Fibroblast of skin of right biceps (primary cell): ENCODE measurements around the gene DAPK1.

Experiments
- DNase-seq: peaks from one replicate; pipeline ENCODE4 v3.0.0-alpha.2; 2013

DAPK1 gene

DNA sequence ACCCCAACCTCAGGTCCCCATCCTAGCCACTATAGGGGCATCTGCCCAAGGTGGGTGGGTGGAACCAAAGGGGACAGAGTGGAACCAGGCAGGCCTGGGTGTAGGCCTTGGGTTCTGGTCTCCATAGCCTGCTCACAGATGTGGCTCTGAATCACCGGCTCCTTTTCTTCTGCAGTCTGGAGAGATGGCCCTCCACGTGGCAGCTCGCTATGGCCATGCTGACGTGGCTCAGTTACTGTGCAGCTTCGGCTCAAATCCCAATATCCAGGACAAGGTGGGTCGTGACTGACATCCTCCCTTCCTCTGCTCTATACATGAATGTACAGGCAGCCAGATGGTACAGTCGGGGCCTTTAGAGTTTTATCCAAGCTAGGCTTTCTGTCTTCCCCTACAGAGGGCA is 150.9 kb downstream of the DAPK1 start:
- no peak for DNase-seq

DNA sequence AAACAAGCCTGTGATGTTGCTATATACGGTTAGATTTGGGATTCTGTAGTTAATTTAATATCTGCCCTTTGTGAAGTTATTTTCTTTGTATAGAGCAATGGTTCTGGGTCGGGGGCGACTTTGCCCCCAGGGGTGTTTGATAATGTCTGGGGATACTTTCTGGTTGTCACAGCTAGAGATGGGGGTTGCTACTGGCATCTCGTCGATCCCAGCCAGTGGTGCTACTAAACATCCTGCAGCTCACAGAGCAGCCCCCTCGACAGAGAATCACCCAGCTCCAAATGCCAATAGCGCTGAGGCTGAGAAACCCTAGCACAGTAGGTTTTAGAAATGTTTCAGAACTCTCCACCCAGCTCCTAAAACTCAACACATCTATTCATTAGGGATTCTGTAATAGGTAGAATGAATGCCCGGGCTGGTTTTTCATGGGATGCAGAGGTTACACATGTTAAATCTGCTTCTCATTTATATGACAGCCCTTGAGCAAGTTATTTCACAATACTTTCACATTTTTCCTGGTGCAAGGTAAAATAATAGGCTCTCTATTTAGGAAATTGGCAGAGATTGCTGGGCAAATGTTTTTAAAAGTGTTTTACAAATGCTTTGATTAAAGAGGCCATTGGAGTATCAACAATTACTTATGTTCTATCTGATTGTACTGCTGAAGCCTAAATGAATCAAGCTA is 153.1 kb downstream of the DAPK1 start:
- DNase-seq, result no peak

DNA sequence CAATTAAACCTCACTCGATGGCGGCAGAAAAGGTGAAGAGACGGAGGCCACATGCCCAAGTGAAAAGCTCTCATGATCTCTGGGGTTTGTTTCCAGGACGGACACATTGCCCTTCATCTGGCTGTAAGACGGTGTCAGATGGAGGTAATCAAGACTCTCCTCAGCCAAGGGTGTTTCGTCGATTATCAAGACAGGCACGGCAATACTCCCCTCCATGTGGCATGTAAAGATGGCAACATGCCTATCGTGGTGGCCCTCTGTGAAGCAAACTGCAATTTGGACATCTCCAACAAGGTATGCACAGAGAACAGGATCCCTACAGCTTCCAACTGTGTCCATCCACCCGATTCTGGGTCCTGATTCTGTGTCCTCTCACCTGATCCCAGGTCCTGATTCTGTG is 153.8 kb downstream of the DAPK1 start:
- no peak for DNase-seq

DNA sequence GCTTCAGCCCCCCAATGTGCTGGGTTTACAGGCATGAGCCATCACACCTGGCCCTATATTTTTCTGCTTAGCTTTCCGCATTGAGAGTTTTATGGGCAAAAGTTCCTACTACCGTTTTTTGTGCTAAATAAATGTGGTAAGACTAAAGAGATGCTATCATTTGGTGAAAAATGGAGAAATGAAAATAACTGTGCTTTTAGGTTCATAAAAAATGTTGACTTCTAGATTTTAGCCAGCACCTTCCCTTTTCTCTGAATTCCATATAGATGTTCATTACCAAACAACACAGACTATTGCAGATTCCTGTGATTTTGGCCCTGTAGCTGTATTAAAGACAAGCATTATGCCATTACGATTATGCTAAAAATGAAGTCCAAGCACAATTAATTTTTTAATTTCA is 156.3 kb downstream of the DAPK1 start:
- DNase-seq, result no peak

DNA sequence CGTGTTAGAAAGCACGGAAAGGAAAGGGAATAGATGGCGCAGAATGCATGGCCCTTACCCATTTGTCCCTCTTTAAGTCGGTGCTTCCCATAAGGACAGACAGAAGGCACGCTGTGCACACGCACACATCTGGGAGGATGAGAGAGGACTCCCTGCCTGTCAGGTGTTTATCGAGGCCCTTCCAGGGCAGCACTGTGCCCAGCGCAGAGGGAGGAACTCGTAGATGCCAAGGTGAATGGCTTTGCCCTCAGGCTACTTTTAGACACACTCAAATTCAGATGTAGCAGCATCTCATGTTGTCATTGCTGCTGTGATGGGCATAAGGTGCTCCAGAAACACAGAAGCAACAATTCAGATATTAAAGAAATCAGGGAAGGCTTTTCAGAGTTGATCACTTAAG is 158.1 kb downstream of the DAPK1 start:
- DNase-seq, result no peak

DNA sequence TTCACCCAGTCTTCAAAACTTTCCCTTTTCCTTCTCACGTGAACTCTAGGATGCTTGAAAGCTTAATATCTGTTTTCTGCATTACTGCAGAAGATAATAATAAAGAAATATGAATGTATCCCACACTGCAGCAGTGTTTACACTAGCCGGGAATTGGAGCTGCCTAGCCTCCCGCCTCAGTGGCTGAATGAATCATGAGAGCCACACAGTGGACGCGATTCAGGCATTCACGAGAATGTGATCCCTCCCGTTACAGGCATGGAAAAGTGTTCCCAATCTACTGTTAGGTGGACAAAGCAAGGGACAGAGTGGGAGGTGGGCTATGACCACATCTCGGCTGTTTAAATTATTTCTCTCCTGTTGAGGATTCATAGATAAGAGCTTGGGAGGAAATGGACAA is 158.8 kb downstream of the DAPK1 start:
- DNase-seq, result peak; percentile 15

DNA sequence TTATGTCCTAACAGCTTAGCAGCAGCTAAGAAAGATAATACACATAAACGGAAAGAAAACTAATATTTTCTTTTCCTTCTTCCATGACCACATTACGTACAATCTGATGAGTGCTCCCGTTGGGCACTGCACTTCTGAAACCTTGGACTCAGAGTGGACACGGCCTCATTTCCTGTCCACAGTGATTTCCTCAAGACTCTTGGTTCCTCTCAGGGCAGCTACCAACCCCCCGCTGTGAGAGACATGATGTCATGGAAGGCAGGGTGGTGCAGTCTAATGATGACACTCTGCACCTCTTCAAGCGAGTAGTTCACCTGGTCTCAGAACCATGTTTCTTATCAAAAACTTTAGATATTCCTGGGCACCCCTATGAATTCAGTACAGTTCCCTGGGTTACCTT is 159.5 kb downstream of the DAPK1 start:
- DNase-seq, result no peak

DNA sequence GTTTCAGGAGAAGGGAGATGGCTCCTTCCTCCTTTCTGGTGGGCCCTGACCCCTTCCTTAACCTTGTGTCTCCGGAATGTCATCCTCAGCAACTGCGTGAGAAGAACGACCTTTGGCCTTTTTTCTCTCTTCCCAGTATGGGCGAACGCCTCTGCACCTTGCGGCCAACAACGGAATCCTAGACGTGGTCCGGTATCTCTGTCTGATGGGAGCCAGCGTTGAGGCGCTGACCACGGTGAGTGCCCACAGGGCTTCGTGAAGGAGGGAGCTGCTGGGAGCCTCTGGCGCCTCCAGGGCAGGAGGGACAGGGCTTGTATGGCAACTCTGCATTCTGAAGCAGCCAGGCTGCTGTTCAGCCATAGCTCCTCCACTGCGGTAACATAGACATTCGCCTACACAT is 160.2 kb downstream of the DAPK1 start:
- no peak for DNase-seq

DNA sequence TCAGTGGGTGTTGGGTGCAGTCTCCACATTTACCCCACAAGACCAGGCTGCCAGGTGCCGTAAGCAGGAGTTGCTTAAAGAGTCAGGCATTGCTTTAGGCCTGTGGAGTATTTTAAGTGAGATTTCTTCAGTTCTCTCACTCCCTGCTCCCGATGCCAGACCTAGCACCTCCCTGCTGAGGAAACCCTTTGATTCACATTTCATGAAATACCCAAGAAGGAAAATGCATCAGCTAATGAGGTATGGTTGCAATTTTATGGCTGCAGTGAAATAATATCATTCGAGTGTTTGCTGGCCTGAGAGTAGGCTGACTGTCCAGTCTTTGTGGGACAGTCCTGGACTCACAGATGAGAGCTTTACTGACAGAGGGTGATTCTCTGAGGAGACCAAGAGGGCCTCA is 160.8 kb downstream of the DAPK1 start:
- no peak for DNase-seq

DNA sequence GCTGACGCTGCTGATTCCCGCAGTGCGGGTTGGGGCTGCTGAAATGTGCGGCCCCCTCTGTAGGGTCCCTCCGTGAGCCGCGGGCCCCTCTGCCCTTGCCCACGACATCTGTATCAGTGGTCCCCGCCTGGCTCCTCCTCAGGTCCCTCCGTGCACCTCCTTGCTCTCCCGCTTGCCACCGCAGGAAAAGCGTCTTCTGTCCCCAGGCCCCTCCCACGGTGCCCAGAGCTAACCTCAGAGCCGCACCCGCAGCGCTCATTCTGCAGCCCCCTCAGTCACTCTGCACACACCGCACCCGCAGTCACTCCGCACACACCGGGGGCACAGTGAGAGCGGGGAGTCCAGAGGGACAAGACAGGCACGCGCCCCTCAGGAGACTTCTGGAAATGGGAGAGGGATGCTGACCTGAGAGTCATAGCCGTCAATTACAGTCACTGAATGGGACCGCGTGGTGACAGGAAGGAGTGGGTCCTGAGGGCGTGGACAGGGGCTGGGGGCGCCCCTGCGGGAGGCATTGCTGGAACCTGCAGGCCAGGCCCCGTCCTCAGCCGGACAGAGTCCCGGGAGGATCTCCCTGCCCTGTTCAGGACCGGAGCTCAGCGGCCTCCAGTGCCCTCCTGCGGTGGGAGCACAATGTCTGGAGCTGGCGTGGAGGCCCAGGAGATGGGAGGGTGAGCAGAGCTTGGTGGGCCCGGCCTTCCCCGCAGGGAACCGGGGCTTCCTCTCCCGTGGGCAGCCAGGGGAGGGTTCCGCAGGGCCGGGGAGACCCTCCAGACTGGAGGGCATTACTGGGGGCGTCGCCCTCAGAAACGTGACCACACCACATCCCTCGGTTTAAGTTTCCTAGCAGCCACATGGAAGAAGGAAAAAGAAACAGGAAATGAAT is 162.1 kb downstream of the DAPK1 start:
- DNase-seq, result no peak

DNA sequence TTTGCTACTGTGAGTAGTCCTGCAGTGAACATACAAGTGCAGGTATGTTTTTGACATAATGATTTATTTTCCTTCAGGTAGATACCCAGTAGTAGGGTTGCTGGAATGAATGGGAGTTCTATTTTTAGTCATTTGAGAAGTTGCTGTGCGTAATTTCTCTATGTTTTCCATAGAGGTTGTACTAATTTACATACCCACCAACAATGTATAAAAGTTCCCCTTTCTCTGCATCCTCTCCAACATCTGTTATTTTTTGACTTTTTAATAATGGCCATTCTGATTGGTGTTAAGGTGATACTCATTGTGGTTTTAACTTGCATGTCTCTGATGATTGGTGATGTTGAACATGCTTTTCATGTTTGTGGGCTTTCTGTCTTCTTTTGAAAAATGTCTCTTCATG is 163.6 kb downstream of the DAPK1 start:
- DNase-seq, result no peak

DNA sequence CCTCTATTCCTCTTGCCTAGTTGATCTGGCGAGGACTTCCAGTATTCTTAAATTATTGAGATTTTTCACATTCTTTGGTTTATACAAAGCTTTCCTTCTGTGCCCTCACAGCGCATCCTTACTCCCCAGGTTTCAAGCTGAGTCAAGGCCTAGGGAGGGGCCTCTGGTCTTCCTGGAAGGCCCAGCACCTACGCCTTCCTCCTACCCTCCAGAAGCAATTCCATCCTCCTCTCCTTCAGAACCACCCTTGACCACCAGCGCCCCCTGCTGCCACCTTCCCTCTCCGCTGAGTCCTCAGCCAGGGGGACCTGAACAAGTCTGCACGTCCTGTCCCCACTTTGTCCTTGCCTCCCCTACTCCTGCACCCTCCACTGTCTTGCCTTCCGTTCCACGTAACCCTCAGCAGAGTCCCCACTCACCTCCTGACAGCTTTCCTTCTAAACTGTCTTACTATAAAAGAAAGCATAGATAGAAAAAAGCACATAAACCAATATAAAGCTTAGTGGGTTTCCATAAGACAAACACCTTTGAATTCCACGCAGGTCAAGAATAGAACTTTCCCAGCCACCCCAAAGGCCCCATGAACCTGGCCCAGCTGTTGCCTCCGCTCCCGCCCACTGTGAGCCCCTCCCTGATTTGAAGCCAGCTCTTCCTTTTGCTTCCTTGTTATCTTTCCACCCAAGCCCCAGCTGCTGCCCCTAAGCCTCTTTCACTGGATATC is 165.3 kb downstream of the DAPK1 start:
- peak; percentile 67 for DNase-seq

DNA sequence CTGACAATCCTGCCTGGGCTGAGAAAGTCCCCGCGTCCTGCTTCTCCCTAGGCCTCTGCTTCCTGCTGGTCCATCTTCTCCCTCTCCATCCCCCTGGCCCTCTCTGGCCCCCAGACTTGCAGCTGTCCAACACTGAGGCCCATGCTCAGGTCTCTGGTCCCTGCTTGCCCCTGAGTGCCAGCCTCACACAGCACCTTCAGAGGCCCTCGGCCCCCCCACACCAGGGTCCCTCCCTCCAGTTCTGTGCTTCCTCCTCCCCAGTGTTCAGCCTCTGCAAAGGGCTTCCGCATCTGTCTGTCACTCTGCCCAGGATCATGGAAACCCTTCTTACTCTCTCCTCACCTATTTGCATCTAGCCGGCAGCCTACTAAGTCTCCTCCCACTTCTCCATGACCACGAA is 165.9 kb downstream of the DAPK1 start:
- no peak for DNase-seq

DNA sequence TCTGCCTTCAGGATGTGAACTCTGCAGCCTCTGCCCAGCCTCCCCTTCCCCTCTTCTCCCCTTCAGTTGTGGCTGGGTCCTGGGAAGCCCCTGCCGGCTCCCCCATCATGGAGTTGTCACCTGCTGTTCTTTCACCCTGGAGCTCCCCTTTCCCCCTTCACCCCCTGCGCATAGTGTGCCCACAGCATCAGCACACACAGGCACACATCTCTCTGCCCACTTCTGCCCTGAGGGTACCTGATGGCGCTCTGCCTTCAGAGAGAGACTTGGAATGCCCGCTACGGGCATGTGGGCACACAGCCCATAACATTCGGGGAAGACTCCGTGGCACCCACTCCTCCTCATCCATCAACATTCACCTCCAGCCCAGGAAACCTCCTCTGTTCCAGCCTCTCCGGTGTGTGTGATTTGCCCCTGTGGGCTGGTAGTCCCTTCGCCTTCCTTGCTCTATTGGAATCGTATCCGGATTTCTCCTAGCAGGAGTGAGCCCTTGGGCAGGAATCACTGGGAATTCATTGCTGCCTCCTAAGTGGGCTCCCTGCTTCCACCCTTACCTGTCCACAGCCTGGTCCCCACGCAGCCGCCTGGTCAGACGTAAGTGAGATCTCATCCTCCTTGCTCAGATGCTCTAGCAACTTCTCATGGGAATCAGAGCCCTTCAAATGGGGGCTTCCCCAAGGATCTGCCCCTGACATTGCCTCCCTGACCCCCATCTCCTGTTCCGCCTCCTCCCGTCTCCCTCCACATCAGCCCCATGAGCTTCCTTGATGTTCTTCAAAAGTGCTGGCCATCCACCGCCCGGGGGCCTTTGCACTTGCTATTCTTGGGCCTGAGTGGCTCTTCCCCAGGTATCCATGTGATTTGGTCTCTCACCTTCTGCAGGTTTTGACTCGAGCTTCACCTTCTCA is 166.7 kb downstream of the DAPK1 start:
- no peak for DNase-seq

DNA sequence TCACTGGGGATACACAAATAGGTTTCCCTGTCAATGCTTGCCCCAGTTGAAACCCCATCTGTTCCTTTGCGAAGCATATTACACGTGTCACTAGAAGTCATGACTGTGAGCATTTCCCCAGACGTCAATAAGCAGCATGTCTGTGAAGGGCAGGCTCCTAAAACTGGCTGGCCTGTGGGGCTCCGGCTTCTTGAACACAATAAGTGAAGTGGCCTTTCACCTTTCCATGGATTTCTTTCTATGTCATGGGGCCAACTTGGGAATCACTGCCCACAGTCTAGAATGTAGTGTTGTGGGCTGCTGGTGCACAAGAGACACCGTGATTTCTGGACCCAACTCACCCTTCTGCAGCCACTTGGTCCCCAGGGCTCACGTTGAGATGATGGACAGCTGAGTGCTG is 167.8 kb downstream of the DAPK1 start:
- DNase-seq, result no peak

DNA sequence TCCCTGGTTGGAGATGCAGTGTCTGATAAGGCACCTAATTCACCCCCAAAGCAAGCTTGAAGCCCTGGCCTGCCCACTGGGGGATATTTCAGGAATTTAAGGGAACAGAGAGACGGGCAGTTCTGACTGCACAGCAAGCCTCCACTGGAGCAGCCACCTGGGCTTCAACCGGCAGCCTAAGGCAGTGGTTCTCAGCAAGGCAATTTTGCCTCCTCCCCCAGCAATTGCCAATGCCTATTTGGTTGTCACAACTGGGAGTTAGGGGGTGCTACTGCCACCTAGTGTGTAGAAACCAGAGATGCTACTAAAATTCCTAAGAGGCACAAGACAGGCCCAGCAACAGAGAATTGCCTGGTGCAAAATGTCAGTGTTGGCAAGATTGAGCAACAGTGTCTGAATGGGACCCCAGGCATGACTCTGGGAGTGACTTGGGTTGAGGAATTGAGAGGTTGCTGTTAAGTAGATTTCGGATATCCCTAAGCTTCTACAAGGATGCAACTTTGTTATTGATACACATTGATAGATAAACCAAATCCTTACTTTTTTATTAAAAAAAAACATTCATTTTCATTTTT is 169.6 kb downstream of the DAPK1 start:
- peak; percentile 20 for DNase-seq

DNA sequence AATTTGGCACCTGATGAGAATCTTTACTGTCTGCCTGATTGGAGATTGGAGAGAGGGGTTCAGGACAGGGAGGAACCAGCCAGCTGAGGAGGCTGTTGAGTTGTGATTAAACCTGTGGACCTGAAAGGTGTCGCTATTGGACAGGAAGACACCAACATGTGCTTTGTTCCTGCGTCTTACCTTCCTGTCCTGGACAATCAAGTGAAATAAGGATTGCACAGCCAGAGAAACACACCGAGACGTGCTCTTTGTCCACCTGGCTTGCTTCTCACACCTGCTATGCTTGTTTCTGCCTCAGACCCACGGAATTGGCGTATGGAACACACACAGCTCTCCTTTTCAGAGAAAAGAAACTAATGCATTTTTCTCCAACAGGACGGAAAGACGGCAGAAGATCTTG is 170.6 kb downstream of the DAPK1 start:
- no peak for DNase-seq

DNA sequence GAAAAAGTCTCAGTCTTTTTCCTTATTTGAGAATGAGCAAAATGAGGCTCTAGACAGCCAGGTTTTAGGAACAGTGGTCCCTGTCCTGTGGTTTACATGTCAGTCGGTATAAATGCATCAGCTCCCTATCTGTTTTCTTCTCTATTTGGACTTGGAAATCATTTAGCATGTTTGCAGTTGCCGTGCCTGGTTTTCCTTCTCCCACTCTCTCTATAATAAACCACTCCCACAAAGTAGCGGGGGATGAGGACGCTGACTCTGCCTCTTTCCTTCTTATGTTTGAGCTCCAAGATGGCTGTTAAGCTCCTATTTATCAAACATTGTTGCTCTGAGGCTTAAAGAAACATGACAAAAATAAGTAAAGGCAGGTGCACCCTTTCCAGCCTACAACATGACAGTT is 171.1 kb downstream of the DAPK1 start:
- DNase-seq, result no peak

DNA sequence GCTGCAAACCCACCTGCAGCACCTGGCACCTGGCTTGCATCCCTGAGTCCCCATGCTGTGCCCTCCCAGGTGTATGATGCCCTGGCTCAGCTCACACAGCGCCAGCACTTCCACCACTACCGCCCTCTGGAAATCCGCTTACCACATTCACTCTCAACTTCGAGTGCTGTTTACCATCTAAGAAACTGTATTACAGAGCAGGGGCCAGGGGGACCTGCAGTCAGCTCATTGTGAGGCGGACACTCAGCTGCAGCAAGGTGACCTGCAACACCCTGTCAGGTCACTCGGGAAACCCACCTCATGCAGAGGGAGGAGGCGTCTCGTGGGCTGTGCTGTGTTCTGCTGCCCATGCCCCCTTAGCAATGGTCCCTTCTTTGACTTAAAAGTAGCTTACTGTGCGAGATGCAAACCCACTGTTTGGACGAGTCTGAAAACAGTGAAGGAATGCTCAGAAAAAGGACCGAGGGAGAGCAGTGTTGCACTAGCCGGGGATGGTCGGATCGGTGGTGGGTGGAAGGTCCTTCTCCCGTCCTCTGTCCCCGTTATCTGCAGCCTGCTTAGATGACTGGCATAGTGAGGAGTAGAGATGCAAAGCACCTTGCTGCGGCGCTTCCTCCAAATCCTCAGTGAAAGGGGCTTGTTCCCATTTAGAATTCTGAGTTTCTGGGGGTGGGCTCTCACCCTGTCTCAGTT is 173.1 kb downstream of the DAPK1 start:
- no peak for DNase-seq

DNA sequence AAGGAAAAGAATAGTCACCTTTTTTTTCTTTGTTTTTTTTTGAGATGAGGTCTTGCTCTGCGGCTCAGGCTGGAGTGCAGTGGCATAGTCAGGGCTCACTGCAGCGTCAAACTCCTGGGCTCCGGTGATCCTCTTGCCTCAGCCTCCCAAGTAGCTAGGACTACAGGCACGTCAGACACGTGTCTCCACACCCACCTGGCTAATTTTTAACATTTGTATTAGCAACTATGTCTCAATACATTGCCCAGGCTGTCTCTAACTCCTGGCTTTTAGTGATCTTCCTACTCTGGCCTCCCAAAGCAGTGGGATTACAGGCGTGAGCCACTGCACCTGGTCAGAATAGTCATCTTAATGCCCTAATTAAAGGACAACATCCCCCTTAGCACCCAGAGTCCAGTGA is 173.8 kb downstream of the DAPK1 start:
- DNase-seq, result no peak

DNA sequence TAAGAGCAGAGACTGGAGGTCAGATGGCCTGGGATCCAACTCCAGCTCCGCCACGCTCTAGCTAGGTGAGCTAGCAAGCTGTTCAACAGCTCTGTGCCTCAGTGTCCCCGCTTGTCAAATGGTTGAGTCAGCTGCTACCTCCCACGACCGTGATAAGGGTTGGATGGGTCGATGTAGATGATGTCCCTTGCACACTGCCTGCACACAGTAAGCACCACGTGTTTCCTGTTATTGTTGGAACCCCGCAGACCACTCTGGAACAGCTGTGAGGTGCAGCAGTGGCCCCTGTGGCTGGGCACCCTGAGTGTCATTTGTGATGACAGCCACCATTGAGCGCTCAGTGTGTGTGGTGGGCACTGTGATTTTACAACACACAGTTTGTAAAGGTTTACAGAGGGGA is 174.3 kb downstream of the DAPK1 start:
- DNase-seq, result no peak

DNA sequence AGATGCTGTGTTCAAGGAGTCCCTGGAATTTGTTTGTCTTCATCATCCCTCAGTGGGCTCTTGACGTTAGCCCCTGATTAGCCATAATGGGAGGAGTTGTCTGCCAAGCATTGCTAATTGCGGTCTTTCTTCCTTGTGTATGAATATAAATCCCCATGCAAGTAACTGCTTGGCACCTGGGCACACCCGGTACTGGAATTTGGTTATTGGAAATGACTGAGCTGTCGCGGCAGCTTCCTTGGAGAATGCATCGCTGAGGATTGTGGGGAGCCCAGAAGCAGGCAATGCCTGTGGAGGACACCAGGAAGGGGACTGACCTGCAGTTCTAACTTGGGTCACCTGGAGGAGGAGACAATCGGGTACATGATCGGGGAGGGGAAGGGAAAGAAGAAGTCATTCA is 174.9 kb downstream of the DAPK1 start:
- DNase-seq, result no peak
